Left ventricle myocardium inferior (tissue), 1 donor: ENCODE results near the gene SLC22A4. TPM values are rescaled to one million over a fixed set of nuclear protein-coding genes. Genes with fewer than 3 reads are reported as not detected.

ENCODE experiments used
- DNase-seq: peaks from one replicate; pipeline ENCODE4 v3.0.0-alpha.2; 2020
- H3K27ac ChIP-seq: fragments of 200-600 bp; replicated peaks from 2 replicates; pipeline ENCODE4 v1.8.0; 2021
- H3K27me3 ChIP-seq: fragments of 200-600 bp; 2 replicates; pipeline ENCODE4 v1.8.0; 2021; ENCODE audit warnings: low read depth
- H3K36me3 ChIP-seq: fragments of 200-600 bp; 2 replicates; pipeline ENCODE4 v1.8.0; 2021
- H3K4me1 ChIP-seq: fragments of 200-600 bp; 2 replicates; pipeline ENCODE4 v1.8.0; 2021
- H3K4me3 ChIP-seq: fragments of 200-600 bp; 2 replicates; pipeline ENCODE4 v1.8.0; 2021; ENCODE audit warnings: mild to moderate bottlenecking, moderate library complexity
- H3K9me3 ChIP-seq: fragments of 200-600 bp; replicated peaks from 2 replicates; pipeline ENCODE4 v1.8.0; 2021
- CTCF ChIP-seq: fragments of 200-600 bp; IDR thresholded peaks from 2 replicates; pipeline ENCODE4 v1.8.0; 2021; ENCODE audit warnings: antibody characterized with exemption, mild to moderate bottlenecking, borderline replicate concordance
- intact Hi-C: fragments of 100-400 bp; cut with micrococcal nuclease; formaldehyde crosslinking; loops from one replicate; pipeline ENCODE4 v1.11.0; 2022
- total RNA-seq: library from RNA; stranded (reverse); fragmentation: NEBNext Ultra II Directional; extraction: Animal tissue kit (Norgen Biotek cat#: 25700); gene quantifications from one replicate; pipeline ENCODE4 v1.2.1, GENCODE V29; 2021
- donor health status: DM: no; HTN: yes; CAD: no; lungs with severe emphysema.

The SLC22A4 gene
- total RNA-seq, 1 donor from 2014 or later: 2.0 TPM

DNA sequence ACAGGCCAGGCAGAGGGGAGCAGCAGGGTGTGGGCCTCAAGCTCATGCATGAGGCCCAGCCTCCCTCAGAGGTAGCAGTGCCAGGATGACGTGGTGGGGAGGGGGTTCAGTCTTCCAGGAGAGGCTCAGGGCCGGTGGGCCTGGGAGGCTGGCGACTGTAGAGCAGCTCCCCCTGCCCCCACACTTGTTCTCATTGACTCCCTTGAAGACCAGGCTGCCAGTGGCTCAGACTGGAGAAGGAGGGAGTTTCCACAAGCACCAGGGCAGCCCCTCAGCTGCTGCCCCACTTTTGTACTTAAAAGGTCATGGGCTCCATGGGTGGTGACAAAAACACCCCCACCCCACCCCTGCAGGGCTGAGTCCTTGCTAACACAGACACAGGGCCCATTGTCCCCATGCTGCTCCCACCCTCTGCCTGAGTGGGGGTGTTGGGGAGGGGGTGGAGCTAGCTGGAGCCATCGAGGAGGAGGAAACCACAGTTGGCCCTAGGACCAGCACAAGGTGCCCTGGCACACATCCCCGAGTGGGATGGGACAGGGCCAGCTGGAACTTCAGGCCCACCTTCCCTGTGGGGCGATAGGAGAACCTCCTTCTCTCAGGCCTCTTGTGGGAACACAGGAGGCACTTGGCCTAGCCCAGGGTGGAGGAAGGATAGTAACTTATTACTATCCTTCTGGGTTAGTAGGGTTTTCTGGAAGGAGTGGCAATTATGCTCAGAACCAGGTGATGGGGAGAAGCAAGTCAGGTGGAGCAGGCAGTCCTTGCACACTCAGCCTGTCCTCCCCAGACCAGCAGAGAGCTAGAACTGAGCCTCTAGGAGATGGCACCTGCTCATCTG is 26.0 kb upstream of the SLC22A4 start:
- no peak for DNase-seq
- no peaks in the 10 kb centered on the region for H3K27me3 ChIP-seq
- intact Hi-C loops: no loop called here
- H3K9me3 ChIP-seq: no peaks in the 10 kb centered on the region
- H3K4me1 ChIP-seq: peaks cover 42% of the 10 kb centered on the region
- no peak overlapping the region for H3K27ac ChIP-seq
- no peak for TF ChIP-seq CTCF
- H3K4me3 ChIP-seq: no peak overlapping the region
- no peaks in the 10 kb centered on the region for H3K36me3 ChIP-seq

- no peak for TF ChIP-seq CTCF
- Histone ChIP-seq H3K9me3 (no peaks in the 10 kb centered on the region), H3K4me3 (no peak overlapping the region), H3K27ac (no peak overlapping the region), H3K36me3 (no peaks in the 10 kb centered on the region), H3K4me1 (peaks cover 36% of the 10 kb centered on the region), H3K27me3 (no peaks in the 10 kb centered on the region)
- intact Hi-C loops: no loop called here
- DNase-seq: no peak
Measured at GRCh38 chr5:132268769-132269551, 25.2 kb upstream of the SLC22A4 start.

DNA sequence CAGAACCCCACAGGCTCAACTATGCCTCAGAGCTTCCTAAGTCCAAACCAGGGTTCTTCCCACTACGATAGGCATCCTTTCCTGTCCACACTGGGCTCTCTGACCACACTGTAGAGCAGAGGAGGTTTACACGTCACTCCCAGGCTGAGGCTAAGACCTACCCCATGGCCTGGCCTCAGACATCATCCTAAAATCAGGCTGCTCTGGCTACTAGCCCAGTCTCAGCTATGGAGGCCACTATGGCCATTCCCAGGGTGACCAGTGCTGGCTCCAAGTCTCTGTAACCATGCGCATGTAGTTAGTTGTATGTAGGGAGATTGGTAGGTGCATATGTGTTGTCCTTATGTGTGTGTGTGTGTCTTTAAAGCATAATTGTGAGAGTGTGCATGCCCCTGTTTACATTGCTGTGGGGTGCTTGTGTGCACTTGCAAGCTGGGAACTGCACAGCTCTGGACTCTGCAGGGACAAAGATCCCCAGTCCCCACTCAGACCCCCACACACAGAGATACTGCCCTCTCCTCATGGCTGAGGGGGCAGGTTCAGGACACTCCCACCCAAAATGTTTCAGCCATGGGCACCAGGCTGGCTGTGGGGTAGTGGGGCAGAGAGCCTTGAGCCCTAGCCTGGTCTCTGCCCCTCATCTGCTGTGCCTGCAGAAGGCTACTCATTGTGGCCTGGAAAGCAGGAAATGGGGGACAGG is 24.4 kb upstream of the SLC22A4 start:
- no peaks in the 10 kb centered on the region for H3K27me3 ChIP-seq
- peaks cover 28% of the 10 kb centered on the region for H3K4me1 ChIP-seq
- no peak for DNase-seq
- intact Hi-C loops: no loop called here
- TF ChIP-seq CTCF: no peak
- H3K27ac ChIP-seq: no peak overlapping the region
- H3K9me3 ChIP-seq: no peaks in the 10 kb centered on the region
- H3K36me3 ChIP-seq: no peaks in the 10 kb centered on the region
- H3K4me3 ChIP-seq: no peak overlapping the region

GRCh38 chr5:132270335-132270665 is 23.9 kb upstream of the SLC22A4 start:
- H3K4me3 ChIP-seq: no peak overlapping the region
- intact Hi-C loops: no loop called here
- no peak overlapping the region for H3K27ac ChIP-seq
- DNase-seq: no peak
- TF ChIP-seq CTCF: no peak
- H3K4me1 ChIP-seq: peaks cover 23% of the 10 kb centered on the region
- no peaks in the 10 kb centered on the region for H3K9me3 ChIP-seq
- no peaks in the 10 kb centered on the region for H3K27me3 ChIP-seq
- no peaks in the 10 kb centered on the region for H3K36me3 ChIP-seq

- Histone ChIP-seq H3K9me3 (no peaks in the 10 kb centered on the region), H3K27ac (no peak overlapping the region), H3K4me1 (peaks cover 19% of the 10 kb centered on the region), H3K36me3 (no peaks in the 10 kb centered on the region), H3K27me3 (no peaks in the 10 kb centered on the region), H3K4me3 (no peak overlapping the region)
- no peak for TF ChIP-seq CTCF
- intact Hi-C loops: no loop called here
- no peak for DNase-seq
Measured at GRCh38 chr5:132270706-132271105, 23.5 kb upstream of the SLC22A4 start.
